D721Med (cell line): ENCODE results near the gene NLRP6.

Experiments
- DNase-seq: peaks from one replicate; pipeline ENCODE4 v3.0.0; 2011; ENCODE audit warnings: low spot score; ENCODE audit not compliant: insufficient read length
- FAIRE-seq: peaks from 2 replicates; lab custom pipeline; 2011; peaks lifted over from hg19 to GRCh38; lab: Jason Lieb, UNC
- TF ChIP-seq, protein P1 (sequence below): IDR thresholded peaks from 2 replicates; pipeline ENCODE4 v1.5.1; 2012; ENCODE audit warnings: mild to moderate bottlenecking, control low read depth; ENCODE audit not compliant: insufficient read depth; ENCODE audit errors: missing control alignments

Gene NLRP6

GRCh38 chr11:278001-278951, at the start of gene NLRP6:
Gene NLRP6, plus strand, starts transcription at chr11:278407. Its CDS starts 163 bp downstream, at chr11:278570.
- DNase-seq (no peak), FAIRE-seq (no peak)
- TF ChIP-seq, protein P1, sequence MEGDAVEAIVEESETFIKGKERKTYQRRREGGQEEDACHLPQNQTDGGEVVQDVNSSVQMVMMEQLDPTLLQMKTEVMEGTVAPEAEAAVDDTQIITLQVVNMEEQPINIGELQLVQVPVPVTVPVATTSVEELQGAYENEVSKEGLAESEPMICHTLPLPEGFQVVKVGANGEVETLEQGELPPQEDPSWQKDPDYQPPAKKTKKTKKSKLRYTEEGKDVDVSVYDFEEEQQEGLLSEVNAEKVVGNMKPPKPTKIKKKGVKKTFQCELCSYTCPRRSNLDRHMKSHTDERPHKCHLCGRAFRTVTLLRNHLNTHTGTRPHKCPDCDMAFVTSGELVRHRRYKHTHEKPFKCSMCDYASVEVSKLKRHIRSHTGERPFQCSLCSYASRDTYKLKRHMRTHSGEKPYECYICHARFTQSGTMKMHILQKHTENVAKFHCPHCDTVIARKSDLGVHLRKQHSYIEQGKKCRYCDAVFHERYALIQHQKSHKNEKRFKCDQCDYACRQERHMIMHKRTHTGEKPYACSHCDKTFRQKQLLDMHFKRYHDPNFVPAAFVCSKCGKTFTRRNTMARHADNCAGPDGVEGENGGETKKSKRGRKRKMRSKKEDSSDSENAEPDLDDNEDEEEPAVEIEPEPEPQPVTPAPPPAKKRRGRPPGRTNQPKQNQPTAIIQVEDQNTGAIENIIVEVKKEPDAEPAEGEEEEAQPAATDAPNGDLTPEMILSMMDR = no peak

DNA sequence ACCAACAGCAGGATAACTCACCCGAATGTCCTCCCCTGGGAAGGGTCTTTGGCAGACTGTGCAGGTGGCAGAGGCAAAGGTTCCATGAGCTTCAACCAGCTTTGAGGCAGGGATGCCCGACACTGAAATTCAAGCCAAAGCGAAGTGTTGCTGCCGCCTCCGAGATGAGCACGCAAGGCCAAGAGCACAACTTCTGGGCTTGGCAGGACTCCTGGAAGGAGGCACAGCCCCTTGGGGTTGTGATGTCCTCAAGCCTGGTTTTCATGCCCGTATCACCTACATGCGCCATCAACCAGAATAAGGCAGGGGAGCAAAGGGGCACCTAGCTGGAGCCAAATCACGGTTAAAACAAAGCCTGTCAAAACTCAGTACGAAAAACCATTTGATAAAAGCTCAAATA, 47.8 kb upstream of the NLRP6 start:
- TF ChIP-seq, protein P1 = no peak
- no peak for DNase-seq
- no peak for FAIRE-seq

- FAIRE-seq (no peak), DNase-seq (no peak)
- TF ChIP-seq, protein P1 = no peak
These were observed 45.2 kb upstream of the NLRP6 start for GRCh38 chr11:232783-233565.

DNA sequence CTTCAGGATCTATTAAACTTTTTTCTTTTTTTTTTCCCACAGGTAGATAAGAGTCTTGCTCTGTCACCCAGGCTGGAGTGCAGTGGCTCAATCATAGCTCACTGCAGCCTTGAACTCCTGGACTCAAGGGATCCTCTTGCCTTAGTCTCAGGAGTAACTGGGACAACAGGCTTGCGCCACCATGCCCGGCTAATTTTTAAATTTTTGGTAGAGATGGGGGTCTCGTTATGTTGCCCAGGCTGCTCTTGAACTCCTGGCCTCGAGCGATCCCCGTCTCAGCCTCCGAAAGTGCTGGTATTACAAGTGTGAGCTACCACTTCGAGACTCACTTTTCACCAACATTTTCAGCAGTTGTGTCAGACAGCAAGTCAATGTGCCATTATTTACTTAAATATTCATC, 43.0 kb upstream of the NLRP6 start:
- FAIRE-seq = no peak
- DNase-seq = no peak
- TF ChIP-seq, protein P1 = no peak

DNA sequence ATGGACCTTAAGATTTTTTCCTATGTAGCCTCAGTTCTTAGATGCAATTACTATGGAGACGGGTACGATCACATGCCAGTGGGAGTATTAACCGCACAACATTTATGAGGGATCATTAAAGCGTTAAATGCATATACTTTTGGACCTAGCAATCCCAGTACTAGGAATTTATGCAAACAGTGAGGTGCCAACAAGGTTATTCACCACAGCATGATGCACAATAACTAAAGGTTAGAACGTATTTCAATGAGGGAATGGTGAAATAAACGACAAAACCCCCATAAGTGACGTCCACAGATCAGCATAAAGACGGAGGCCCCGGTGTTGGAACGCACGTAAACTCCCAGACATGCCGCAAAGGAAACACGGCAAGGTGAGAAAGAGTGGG, 42.6 kb upstream of the NLRP6 start:
- no peak for DNase-seq
- TF ChIP-seq, protein P1 = no peak
- no peak for FAIRE-seq

DNA sequence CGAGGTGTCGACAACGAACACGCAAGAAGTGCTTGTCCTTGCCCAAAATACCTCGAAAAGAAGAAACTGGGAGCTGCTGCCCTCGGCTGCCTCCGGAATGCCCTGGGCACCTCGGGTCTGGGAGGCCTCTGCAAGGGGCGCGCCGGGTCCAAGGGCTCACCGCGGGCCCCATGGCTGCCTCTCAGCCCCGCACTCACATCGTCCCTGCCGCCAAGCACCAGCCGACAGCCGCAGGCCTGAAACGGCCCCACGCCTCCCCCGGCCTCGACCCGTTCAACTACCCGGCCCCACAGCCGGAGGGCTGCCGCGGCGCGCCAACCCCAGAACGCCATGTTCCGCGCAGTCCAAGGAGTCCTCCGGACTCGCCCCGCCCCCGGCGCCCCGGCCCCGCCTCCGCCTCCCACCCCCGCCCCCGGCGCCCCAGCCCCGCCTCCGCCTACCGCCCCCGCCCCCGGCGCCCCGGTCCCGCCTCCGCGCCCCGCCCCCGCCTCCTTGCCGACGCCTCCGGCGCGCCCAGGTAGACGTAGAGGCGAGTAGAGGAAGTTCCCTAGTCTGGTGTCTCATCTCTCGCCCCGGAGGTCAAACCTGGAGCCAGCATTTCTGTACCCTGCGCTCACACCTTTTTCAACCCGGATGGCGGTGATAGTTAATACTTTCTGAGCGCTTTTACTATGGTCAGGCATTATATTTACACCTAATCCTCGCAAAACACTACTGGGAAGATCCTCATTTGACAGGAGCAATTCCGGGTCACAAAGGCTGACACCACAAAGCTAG, 42.0 kb upstream of the NLRP6 start, which contains the start of gene SIRT3:
SIRT3 (minus strand) TSS at position 346 of the 777 bp plus-strand sequence; CDS start at position 332, 14 bp downstream.
- TF ChIP-seq, protein P1 = no peak
- peak; percentile 48 for DNase-seq
- FAIRE-seq = no peak
